GM10266 (cell line): ENCODE data around the gene TBCD.

Experiments used
- DNase-seq: peaks from one replicate; pipeline ENCODE4 v3.0.0; 2012; ENCODE audit errors: extremely low spot score
- CTCF ChIP-seq: IDR thresholded peaks from 2 replicates; pipeline ENCODE4 v1.5.1; 2012; ENCODE audit warnings: mild to moderate bottlenecking, low read depth; ENCODE audit not compliant: control insufficient read depth, insufficient read depth; ENCODE audit errors: missing control alignments

Gene TBCD

DNA sequence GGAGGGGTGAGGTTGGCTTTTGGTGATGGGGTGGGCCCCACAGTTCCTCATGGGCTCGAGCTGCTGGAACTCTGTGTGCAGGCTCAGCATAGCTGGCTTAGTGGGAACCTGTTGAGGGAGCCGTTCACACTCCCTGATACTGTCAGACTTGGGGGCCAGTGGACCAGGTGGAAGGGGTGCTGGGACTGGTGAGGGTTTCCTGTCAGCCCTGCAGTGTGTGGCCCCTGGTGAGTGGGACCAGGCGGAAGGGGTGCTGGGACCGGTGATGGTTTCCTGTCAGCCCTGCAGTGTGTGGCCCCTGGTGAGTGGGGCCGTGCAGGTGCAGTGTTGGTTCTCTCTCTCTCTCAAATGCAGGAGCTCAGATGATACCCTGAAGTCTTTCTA lies 133.1 kb downstream of the TBCD start:
- TF ChIP-seq CTCF: no peak
- no peak for DNase-seq

GRCh38 chr17:82887255-82888164 lies 135.6 kb downstream of the TBCD start:
- no peak for TF ChIP-seq CTCF
- no peak for DNase-seq

DNA sequence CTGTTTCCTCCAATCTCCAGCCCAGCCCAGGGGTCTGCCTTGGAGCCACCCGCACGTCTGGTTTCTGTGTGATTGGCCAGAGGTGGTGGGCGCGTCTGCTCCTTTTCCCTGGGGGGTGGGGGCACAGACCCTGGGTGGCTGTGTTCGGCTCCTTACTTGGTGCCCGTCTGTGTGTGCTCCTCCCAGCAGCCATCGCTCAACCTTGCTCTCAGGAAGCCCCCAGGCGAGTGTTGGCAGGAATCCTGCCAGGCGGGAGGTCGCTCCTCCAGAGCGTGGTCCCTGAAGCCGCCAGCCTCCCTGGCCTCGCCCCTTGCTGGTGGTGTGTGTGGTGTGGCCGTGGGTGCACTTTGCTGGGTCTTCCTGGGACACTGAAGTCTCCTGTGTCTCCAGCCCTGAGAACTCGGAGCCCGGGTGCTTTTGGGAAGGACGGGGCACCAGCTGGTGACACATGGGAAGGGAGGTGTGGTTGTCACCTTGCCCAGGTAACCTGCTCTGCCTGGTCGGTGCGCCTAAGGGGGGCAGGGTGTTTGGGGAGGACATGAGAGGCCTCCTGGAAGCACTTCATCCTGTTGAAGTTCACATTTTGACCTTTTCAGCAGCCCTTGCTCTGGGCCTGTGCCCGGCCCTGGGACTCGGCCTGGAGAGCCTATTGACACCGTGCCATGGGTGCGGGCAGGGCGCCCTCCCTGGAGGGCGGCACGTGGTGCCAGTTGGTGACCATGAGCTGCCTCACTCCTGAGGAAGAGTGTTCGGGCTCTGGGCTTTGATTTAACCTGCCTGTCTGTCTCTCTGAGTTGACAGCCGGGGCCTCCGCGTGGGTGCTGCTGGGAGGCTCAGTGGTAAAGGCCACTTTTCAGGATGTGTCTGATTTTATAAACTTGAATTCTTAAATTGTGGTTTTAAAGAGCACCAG lies 137.0 kb downstream of the TBCD start:
- no peak for TF ChIP-seq CTCF
- no peak for DNase-seq

DNA sequence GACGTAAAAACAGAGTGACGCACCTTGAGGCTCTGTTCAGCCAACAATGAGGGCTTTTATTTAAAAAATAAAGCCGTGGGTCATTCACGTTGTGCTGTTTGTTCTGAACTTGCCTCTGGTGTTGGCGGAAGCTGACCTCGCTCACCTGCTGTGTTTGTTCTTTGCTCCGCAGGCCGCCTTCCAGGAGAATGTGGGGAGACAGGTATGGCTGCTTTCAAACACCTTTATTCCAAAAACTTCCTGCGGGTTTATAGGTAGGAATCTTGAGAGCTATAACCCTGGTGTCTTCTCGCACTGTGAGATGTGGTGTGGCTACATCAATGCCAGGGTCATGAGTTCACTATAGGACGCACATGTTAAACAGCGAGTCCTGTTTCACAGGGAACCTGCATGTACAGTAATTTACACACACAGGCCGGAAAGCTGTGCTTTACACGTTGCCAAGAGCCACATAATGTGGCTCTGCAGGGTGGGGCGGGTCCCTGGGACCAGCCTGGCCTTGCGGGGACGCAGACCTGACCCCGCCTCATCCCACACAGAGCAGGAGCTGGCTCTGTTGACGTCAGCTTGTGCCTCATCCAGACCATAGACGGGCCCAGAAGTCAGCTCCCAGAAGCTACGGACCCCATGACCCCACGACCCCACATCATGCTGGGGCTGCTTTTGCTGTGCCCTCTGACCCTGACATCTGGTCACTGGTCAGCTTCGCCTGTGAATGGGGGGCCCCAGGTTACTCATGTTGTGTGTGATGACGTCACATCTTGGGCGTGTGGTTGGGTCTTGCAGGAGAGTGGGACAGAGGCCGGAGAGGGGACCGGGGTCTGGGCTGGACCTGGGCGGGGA lies 137.9 kb downstream of the TBCD start:
- TF ChIP-seq CTCF: no peak
- no peak for DNase-seq

DNA sequence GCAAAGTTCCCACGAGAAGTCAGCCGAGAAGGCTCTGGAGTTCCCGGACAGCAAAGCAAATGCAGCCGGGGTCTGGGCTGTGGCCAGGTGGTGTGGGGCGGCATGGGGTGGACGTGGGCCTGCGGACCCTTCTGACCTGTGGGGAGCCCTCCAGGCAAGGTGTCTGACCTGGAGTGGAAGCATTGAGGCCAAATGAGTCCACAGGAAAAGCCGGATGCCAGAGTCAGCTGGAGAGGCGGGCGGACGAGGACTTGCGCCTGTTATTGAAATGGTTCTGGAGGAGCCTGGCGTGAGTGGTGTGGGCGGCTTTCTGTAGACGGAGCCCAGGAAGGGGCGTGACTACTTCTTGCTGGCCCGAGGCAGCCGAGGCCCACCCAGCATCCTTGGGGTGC lies 138.5 kb downstream of the TBCD start:
- DNase-seq: no peak
- TF ChIP-seq CTCF: no peak

DNA sequence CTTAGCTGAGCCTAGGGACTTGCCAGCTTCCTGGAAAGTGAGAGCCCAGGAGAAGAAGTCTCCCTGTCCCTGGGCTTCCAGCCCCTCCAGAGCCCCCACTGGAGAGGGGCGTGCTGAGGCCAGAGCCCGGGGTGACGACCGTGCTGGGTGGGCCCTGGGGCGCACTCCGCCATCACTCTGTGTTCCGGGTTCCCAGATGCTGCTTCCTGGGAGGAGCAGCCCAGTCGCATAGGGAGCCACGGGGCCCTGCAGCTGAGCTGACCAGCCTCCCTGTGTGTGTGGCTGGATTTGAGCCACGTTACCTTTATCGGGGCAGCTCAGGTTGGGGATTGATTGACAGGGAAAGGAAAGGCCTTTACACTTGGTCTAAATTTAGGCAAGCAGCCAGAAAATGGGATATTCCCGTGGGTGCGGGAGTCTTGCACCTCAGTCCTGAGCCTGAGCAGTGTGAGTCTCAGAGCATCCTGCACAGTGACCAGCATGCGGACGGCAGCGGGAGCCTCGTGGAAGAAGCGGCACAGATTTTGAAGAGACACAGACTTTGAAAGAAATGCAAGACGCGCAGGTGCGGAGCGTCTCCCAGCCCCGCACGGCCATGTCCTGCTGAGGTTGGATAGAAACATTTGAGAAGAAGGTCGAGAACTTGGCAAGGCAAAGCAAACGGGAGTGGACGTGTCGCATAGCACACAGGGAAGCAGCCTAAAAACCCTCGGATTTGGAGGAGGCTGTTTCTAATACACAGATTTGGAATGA lies 139.2 kb downstream of the TBCD start:
- no peak for TF ChIP-seq CTCF
- DNase-seq: no peak
